HG03460 (cell line): ENCODE measurements around the gene RGS7BP.

Experiments used
- ATAC-seq: cut with Tn5 transposase; IDR thresholded peaks from one replicate; pipeline ENCODE4 v1.9.1; 2021; ENCODE audit not compliant: unreplicated experiment

RGS7BP gene

GRCh38 chr5:64628901-64629300, 123.1 kb downstream of the RGS7BP start:
- ATAC-seq = no peak

DNA sequence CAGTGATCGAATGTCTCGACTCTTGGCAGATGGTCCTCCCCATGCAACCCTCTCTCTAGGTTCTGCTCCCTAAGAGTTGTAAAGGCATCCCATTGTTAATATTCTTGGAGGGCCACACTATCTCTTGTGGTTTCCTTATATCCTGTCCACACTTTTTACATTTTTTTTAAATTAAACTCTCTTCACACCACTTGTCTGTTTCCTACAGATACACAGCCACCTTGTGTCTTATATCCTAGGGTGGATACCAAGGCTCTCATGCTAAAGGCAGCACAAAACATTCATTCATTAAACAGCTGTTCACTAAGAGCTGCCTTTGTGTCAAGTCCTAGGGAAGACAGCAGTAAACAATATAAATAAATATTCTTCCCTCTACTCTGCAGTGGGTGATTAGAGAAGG, 124.0 kb downstream of the RGS7BP start:
- ATAC-seq = no peak

GRCh38 chr5:64632251-64632650, 126.4 kb downstream of the RGS7BP start:
- no peak for ATAC-seq

DNA sequence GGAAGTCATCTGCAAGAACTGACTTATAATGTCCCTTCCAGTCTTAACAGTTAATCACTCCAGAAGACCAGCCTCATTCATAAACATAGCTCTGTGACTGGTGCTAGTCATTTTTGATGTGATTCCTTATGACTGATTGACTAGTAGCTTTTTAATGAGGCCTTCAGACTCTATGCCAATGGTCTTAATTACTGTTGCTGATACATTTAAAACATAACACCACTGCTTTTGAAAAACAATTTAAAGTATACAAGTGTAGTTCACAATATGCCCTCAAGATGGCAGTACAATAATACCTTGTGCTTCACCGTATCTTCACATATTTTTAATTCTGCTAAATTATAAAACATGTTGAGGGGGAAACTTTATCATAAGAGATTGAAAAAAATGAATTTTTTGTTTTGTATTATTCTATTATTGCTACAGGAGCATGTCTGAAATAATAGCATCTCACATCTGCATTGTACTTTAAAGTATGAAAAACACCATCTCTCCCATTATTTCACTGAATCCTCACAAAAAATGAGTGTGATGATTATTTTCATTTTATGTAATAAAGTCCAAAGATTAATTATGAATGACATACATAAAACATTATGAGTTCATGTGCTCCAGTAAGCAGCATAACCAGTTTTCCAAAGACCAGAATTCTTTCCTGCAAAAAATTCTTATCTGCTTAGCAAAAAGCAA, 129.3 kb downstream of the RGS7BP start:
- no peak for ATAC-seq

DNA sequence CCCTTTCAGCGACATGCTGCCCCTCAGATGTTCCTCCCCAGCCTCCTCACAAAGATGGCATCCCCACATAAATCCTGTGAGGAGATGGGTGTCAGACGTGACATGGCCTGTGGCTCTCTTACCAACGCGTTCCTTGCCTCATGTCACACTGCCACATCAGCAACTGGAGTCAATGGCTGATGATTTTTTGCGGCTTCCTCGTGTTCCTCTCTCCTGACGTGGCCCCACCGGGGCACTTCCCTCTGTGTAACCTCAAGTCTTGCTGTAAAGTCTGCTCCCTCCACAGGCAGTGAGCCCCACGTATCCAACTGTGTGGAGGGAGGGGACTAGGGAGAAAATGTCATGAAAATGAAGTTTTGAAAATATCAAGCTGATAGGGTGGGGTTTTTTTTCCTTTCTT, 131.3 kb downstream of the RGS7BP start:
- ATAC-seq = no peak

DNA sequence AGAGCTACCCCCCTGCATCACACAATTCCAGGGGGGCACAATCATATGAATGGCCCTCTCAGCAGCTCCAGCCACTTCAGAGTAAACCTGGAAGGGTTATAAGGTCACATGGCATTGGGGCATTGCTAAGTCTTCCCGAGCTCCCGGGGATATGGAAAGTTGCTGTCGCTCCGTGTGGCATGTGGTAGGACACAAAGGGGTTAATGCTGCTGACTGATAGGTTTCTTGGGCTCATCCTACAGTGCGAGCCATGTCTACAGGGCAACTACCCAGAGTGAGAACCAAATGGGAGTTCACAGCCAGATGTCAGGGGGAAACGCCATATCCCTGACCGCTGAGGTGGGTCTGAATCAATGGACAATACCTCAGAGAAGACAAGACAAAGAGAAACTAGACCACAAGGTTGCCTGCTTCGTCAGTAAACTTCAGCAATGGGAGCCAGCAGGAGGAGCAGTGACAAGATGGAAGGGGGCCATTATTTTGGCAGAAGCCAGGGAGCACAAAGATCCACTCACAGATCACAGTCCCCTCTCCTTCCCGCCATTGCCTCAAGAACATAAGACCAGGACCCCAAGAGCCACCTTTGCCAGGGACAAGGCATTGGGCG, 132.1 kb downstream of the RGS7BP start:
- ATAC-seq = no peak

DNA sequence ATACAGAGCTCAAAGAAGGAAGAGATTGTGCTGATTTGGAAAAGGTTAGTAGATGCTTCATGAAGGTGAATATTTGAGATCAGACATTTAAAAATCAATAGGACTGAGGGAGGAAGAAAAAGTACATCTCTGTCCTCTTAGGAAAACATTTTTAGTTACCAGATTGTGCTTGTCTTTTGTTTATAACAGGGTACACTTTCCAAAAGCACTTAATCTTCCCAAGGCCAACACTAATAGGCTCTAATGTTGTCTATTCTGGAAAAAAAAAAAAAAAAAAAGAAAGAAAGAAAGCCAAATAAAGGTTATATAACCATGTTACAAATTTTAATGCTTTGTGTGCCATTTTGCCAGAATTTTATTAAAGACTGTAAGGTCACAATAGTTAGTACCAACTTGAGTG, 139.0 kb downstream of the RGS7BP start:
- no peak for ATAC-seq

GRCh38 chr5:64646169-64646568, 140.4 kb downstream of the RGS7BP start:
- no peak for ATAC-seq

GRCh38 chr5:64649512-64649911, 143.7 kb downstream of the RGS7BP start:
- ATAC-seq = no peak

- ATAC-seq = no peak
Observed at GRCh38 chr5:64653766-64654560, 148.1 kb downstream of the RGS7BP start.

- no peak for ATAC-seq
Observed at GRCh38 chr5:64654561-64654938, 148.7 kb downstream of the RGS7BP start.

DNA sequence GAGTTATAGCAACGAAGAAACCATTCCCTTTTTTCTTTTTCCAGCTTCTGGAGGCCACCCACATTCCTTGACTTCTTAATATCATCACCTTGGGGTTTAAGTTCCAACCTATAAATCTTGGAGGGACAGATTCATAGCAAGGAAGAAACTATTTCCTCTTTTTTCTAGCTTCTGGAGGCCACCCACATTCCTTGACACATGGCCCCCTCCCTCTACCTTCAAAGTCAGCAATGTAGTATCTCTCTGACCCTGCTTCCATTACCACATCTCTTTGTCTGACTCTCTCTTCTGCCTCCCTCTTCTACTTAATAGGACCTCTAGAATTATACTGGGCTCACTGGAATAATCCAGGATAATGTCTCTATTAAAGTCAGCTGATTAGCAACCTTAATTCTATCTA, 149.8 kb downstream of the RGS7BP start:
- no peak for ATAC-seq

DNA sequence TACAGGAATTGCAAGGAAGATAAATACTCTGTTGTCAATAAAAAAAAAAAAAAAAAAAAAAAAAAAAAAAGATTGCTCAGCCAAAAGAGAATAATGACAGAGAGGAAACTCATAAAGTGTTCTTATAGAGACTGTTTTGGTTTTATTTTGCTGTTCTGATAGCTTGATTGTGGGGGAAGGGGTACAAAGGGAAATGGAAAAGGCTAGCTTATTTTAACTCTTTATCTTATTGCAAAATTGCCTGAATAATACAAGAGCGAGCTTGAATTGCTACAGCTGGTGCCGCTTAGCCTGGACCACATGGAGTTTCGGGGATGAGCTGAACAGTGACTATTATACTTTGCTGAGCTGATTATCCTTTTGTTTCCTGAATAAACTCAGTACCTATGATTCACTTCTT, 153.5 kb downstream of the RGS7BP start:
- ATAC-seq = no peak
